GM23338 (cell line): Measurements from ENCODE around the gene TPP2. TPM values are rescaled to one million over a fixed set of nuclear protein-coding genes. Genes with fewer than 3 reads are reported as not detected.

ENCODE experiments used
- ATAC-seq: fragments of 200-7000 bp; cut with Tn5 transposase; 3 replicates; pipeline ENCODE4 v1.9.1; 2020
- DNase-seq: peaks from one replicate; pipeline ENCODE4 v3.0.0-alpha.2; 2015; ENCODE audit warnings: low spot score
- H2AFZ ChIP-seq: fragments of 200-600 bp; sonication (generic); 2 replicates; pipeline ENCODE4 v1.8.0; 2016; ENCODE audit warnings: antibody characterized with exemption, mild to moderate bottlenecking, moderate library complexity
- H3F3A ChIP-seq: fragments of 200-600 bp; sonication (generic); replicated peaks from 2 replicates; pipeline ENCODE4 v1.8.0; 2017; ENCODE audit warnings: antibody characterized with exemption, mixed run types, low read depth
- H3K27ac ChIP-seq: fragments of 200-600 bp; sonication (generic); 2 replicates; pipeline ENCODE4 v1.6.1; 2016; ENCODE audit warnings: low read depth
- H3K27me3 ChIP-seq: fragments of 200-600 bp; sonication (generic); 2 replicates; pipeline ENCODE4 v1.8.0; 2016; ENCODE audit warnings: mild to moderate bottlenecking, mixed run types, moderate library complexity; ENCODE audit not compliant: insufficient read depth
- H3K36me3 ChIP-seq: fragments of 200-600 bp; sonication (generic); 2 replicates; pipeline ENCODE4 v1.8.0; 2016; ENCODE audit warnings: mild to moderate bottlenecking; ENCODE audit not compliant: insufficient read depth
- H3K4me1 ChIP-seq: fragments of 200-600 bp; sonication (generic); 2 replicates; pipeline ENCODE4 v1.8.0; 2016; ENCODE audit warnings: mild to moderate bottlenecking, moderate library complexity; ENCODE audit not compliant: insufficient read depth
- H3K4me2 ChIP-seq: fragments of 200-600 bp; sonication (generic); 2 replicates; pipeline ENCODE4 v1.7.1; 2017; ENCODE audit warnings: mixed run types
- H3K4me3 ChIP-seq: fragments of 200-600 bp; sonication (generic); 2 replicates; pipeline ENCODE4 v1.6.1; 2016; ENCODE audit warnings: mixed run types
- H3K79me2 ChIP-seq: fragments of 200-600 bp; sonication (generic); replicated peaks from 2 replicates; pipeline ENCODE4 v1.8.0; 2017; ENCODE audit warnings: mild to moderate bottlenecking; ENCODE audit not compliant: insufficient read depth
- H3K9me2 ChIP-seq: fragments of 200-600 bp; sonication (generic); 2 replicates; pipeline ENCODE4 v1.8.0; 2017; ENCODE audit not compliant: insufficient read depth
- H4K20me1 ChIP-seq: fragments of 200-600 bp; sonication (generic); replicated peaks from 2 replicates; pipeline ENCODE4 v1.8.0; 2017; ENCODE audit warnings: mild to moderate bottlenecking; ENCODE audit not compliant: insufficient read depth
- H3K27ac Mint-ChIP-seq: 2 replicates; pipeline ENCODE4 v1.8.0; 2020; ENCODE audit warnings: inconsistent platforms, mild to moderate bottlenecking, moderate library complexity, mixed read lengths
- H3K27me3 Mint-ChIP-seq: 3 replicates; pipeline ENCODE4 v1.8.0; 2022; ENCODE audit warnings: low read depth, mild to moderate bottlenecking, moderate library complexity, mixed read lengths, inconsistent platforms; ENCODE audit not compliant: insufficient read depth, poor library complexity
- H3K36me3 Mint-ChIP-seq: 3 replicates; pipeline ENCODE4 v1.8.0; 2021; ENCODE audit warnings: low read depth, mild to moderate bottlenecking, inconsistent platforms, moderate library complexity, mixed read lengths
- H3K4me1 Mint-ChIP-seq: 3 replicates; pipeline ENCODE4 v1.8.0; 2020; ENCODE audit warnings: mild to moderate bottlenecking, inconsistent platforms, mixed read lengths
- H3K4me3 Mint-ChIP-seq: 3 replicates; pipeline ENCODE4 v1.8.0; 2021; ENCODE audit warnings: moderate library complexity, mild to moderate bottlenecking, inconsistent platforms, mixed read lengths
- H3K9me3 Mint-ChIP-seq: 3 replicates; pipeline ENCODE4 v1.8.0; 2020; ENCODE audit warnings: moderate library complexity, mild to moderate bottlenecking, inconsistent platforms, mixed read lengths
- CTCF ChIP-seq, 2 experiments: fragments of 200-600 bp in 1 of 2; sonication (generic) in 1 of 2; conservative IDR thresholded peaks; 2 replicates each; pipeline versions ENCODE4 v1.5.1 to v1.6.1; 2016 to 2017; ENCODE audit warnings: antibody characterized with exemption in 2 of 2, low read depth in 2 of 2, mild to moderate bottlenecking in 2 of 2, moderate library complexity in 1 of 2
- ETS1 ChIP-seq: IDR thresholded peaks from 2 replicates; pipeline ENCODE4 v1.6.1; 2016; ENCODE audit warnings: antibody characterized with exemption
- JUNB ChIP-seq: IDR thresholded peaks from one replicate; pipeline ENCODE4 v1.6.1; 2016; ENCODE audit warnings: antibody characterized with exemption; ENCODE audit not compliant: unreplicated experiment
- NANOG ChIP-seq: IDR thresholded peaks from 2 replicates; pipeline ENCODE4 v1.6.1; 2016; ENCODE audit warnings: antibody characterized with exemption, borderline replicate concordance
- ZNF331 ChIP-seq: fragments of 250-450 bp; sonication (Bioruptor Pico); IDR thresholded peaks from 2 replicates; pipeline ENCODE4 v1.5.0; 2020; ENCODE audit warnings: low read depth, mild to moderate bottlenecking, moderate library complexity
- ZNF462 ChIP-seq: fragments of 250-450 bp; sonication (Bioruptor Pico); IDR thresholded peaks from 2 replicates; pipeline ENCODE4 v1.5.0; 2020; ENCODE audit warnings: mild to moderate bottlenecking, moderate library complexity
- polyA plus RNA-seq: library from polyadenylated mRNA; unstranded; fragments of >200 nt; fragmentation: Nextera tagmentation; extraction: Ambion mirVana; gene quantifications from 2 replicates; pipeline ENCODE4 v1.2.1, GENCODE V29; 2016
- total RNA-seq: library from RNA; depleted of rRNA; stranded (reverse); fragments of >200 nt; shearing (Covaris generic); gene quantifications from 2 replicates; pipeline ENCODE4 v1.2.3, GENCODE V29; 2014

Gene TPP2
- total and polyA plus RNA-seq, 2 experiments from 2014 or later: 56.6 to 111 TPM

GRCh38 chr13:102658660-102659059, 61.9 kb downstream of the TPP2 start:
- DNase-seq (no peak), ATAC-seq (no peak)
- no peaks in the 10 kb centered on the region for H3K27me3 ChIP-seq
- H3K4me1 Mint-ChIP-seq: no peaks in the 10 kb centered on the region
- no peaks in the 10 kb centered on the region for H3K79me2 ChIP-seq
- no peaks in the 10 kb centered on the region for H4K20me1 ChIP-seq
- no peak overlapping the region for H3K4me2 ChIP-seq
- no peak overlapping the region for H2AFZ ChIP-seq
- H3K27ac Mint-ChIP-seq: no peak overlapping the region
- peaks cover 40% of the 10 kb centered on the region for H3K36me3 Mint-ChIP-seq
- peaks cover 10% of the 10 kb centered on the region; the same call in 1 of the 2 replicates for H3K36me3 ChIP-seq
- H3K27ac ChIP-seq: no peak overlapping the region
- no peak overlapping the region for H3K4me3 ChIP-seq
- no peaks in the 10 kb centered on the region for H3K27me3 Mint-ChIP-seq
- no peak overlapping the region for H3K4me3 Mint-ChIP-seq
- H3F3A ChIP-seq: no peaks in the 10 kb centered on the region
- no peaks in the 10 kb centered on the region for H3K9me3 Mint-ChIP-seq
- no peaks in the 10 kb centered on the region for H3K4me1 ChIP-seq
- TF ChIP-seq ETS1 (no peak), NANOG (no peak), ZNF331 (CRISPR knock-in tag) (no peak), ZNF462 (no peak), JUNB (no peak)
- no peaks in the 10 kb centered on the region for H3K9me2 ChIP-seq

- Mint-ChIP-seq H3K9me3 (no peaks in the 10 kb centered on the region), H3K36me3 (peaks cover 46% of the 10 kb centered on the region), H3K27me3 (no peaks in the 10 kb centered on the region), H3K4me1 (no peaks in the 10 kb centered on the region), H3K27ac (no peak overlapping the region), H3K4me3 (no peak overlapping the region)
- Histone ChIP-seq H3F3A (no peaks in the 10 kb centered on the region), H3K4me2 (no peak overlapping the region), H3K79me2 (no peaks in the 10 kb centered on the region), H3K9me2 (no peaks in the 10 kb centered on the region), H3K27ac (no peak overlapping the region), H2AFZ (no peak overlapping the region), H4K20me1 (no peaks in the 10 kb centered on the region), H3K4me1 (no peaks in the 10 kb centered on the region), H3K4me3 (no peak overlapping the region), H3K27me3 (no peaks in the 10 kb centered on the region), H3K36me3 (peaks cover 10% of the 10 kb centered on the region; the same call in 1 of the 2 replicates)
- DNase-seq: no peak
- ATAC-seq: no peak
- no peak for TF ChIP-seq CTCF (conservative IDR thresholded peaks at IDR 0.05; ENCODE audit: low read depth in 2 of 2)
Measured at GRCh38 chr13:102659168-102659713, 62.5 kb downstream of the TPP2 start.
